HK-2 (cell line): ENCODE measurements around the gene SLC10A6.

Experiments used
- DNase-seq: peaks from one replicate; pipeline ENCODE4 v3.0.0-alpha.2; 2018; ENCODE audit not compliant: unreplicated experiment

SLC10A6 gene

DNA sequence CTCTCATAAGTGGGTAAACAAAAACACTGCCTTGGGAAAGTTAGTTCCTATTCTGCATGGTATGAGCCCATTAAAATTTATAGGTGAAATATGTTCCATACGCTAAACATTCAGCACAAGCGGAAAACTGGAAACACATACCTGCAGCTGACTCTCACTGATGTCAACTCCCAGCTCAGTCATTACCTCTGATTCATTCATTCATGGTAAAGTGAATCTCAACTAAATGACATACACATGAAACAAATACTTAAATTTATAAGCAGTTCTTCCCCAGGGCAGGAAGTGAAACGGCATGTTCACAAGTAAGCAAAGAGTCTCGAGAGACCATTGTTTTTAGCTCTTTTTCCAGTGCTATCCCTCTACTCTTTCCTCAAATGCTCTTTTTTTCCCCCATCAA lies 1.6 kb downstream of the SLC10A6 start:
- DNase-seq = no peak

DNA sequence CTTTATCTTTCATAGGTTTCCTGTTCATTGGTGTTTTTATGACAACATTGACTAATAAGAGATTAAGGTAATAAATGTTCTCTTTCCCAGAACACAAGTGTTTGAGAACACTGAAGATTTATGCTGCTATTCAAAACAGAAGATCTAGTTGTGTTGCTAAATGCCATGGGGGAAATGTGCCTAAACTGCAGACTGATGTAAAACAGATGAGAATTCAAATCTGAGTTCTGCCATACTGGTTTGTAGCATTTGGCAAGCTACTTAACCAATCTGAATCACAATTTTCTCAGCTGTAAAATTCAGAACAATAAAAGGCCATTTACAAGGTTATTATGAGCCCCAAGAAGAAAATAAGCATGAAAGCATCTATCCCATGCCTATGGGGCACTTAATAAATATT lies 2.3 kb downstream of the SLC10A6 start:
- no peak for DNase-seq

DNA sequence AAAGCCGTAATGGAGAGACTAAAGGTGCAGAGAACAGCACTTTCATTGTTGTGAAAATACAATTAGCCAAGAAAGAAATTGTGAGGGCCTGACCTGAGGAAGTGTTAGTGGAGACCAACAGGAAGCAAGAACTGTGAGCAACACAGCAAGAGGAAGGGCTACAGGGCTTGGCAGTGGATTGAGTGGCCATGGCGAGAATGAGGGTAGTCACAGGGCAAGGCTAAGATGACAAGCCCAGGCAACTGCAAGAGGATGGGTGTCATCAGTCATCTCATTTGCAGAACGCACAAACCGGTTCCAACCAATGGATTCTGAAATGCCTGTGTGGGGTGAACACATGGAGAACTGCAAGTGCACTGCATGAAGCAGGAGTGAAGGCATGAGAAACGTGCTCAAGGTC lies 3.6 kb downstream of the SLC10A6 start:
- no peak for DNase-seq

DNA sequence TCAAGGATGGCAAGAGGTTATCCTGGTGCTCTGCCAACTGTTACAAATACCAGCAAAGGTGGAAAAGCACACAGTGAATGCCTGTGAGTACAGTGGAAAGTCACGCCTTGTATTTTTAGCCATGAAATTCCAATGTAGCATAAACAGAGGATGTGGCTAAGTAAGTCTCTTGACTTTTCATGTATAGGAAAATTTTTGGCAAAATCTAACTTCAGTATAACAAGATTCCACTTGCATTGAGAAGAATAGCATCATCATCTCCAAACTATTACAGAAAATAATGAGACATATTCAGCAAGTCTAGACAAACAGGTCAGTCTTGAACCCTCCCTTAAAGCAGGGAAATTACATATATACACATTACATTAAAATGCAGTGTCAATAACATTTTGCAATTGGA lies 7.9 kb downstream of the SLC10A6 start:
- DNase-seq = no peak

DNA sequence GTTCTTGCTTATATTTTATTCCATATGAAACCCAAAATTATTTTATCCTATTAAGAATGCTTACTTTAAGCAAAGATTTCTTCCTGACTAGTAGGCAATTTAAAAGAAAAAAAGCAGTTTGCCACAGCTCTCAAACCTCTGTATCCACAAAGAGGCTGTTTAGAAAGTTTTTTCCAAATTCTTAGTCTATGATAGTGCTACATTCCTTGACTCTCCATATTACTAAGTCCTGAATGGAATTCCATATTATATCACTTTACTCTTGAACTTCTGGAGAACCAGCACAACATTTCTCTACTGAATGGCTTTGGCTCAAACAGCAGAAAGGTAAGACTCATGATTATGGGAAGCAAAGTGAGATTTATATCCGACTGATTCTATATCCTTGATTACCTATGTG lies 8.3 kb downstream of the SLC10A6 start:
- DNase-seq = no peak

DNA sequence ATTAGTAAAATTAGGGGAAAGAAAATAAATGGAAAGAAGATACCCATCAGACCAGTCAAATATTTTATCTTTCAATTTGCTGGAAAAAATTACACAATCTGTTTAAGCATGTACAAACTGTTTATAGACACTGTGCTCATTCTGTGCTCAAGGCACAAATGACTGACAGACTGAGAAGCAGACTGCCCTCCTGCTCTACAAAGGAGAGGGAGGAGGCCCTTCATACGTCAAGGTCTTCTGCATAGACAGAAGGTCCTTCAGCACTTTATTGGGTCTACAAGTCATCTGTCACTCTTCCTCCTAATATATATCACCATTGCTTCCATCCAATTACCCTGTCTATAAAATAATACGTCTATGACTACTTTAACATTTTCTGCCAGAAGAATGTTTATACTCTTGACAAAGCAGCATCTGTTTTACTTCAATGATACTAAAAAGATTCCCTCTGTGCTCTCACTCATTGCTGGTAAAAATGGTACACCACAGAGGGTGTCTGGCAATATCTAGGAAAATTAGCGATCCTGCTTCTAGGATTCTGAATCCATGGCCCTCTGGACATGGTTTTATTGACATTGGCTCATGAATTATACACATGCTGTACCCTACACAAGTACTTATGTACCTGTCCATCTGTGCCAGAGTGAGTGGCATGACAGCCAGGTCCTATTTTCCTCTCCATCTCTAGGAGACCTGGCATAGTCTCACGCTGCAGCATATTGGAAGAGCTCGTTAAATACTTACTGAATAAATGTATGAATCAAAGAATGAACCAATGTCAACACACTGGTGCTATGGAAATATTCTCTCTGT lies 11.3 kb downstream of the SLC10A6 start:
- DNase-seq = no peak

DNA sequence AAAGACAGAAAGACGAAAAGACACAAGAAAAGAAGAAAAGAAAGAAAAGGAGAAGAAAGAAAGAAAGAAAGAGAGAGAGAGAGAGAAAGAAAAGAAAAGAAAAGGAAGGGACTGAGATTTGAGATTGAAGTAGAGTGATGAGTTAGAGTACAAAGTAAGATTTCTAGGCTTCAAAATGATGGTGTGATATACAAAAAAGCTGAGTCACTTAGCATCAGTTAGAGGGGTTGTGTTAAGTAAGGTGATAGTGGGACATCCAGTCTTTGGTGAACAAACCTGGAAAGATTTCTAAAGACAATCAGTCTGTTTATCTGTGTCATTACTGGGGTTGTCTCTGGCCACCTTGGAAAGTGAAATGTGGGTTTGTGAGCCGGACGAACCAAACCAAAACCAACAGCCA lies 13.5 kb downstream of the SLC10A6 start:
- DNase-seq = no peak

DNA sequence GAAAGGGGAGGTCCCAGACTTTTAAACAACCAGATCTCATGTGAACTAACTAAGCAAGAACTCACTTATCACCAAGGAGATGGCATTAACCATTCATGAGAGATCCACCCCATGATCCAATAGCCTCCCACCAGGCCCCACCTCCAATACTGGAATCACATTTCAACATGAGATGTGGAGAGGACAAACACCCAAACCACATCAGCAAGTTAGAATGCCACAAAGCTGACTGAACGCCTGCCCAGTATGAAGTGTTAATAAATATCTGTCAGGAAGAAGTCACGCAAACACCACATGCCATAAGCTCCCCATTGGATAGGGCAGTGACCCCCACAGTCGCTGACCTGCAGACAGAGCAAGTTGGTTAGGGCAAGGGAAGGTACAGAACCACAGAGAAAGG lies 14.3 kb downstream of the SLC10A6 start:
- DNase-seq = peak; percentile 35

DNA sequence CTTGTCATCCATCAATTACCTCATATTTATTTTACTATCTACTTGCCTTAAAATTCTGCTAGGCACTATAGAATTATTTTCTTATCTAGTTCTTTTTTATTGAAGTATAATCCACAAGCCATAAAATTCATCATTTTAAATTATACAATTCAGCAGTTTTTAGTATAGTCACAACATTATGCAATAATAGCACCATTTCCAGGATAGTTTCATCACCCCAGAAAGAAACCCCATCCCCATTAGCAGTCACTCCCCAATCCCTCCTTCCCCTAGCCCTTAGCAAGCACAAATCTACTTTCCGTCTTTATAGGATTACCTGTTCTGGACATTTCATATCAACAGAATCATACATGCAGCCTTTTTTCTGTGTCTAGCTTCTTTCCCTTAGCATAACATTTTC lies 15.6 kb downstream of the SLC10A6 start:
- no peak for DNase-seq

DNA sequence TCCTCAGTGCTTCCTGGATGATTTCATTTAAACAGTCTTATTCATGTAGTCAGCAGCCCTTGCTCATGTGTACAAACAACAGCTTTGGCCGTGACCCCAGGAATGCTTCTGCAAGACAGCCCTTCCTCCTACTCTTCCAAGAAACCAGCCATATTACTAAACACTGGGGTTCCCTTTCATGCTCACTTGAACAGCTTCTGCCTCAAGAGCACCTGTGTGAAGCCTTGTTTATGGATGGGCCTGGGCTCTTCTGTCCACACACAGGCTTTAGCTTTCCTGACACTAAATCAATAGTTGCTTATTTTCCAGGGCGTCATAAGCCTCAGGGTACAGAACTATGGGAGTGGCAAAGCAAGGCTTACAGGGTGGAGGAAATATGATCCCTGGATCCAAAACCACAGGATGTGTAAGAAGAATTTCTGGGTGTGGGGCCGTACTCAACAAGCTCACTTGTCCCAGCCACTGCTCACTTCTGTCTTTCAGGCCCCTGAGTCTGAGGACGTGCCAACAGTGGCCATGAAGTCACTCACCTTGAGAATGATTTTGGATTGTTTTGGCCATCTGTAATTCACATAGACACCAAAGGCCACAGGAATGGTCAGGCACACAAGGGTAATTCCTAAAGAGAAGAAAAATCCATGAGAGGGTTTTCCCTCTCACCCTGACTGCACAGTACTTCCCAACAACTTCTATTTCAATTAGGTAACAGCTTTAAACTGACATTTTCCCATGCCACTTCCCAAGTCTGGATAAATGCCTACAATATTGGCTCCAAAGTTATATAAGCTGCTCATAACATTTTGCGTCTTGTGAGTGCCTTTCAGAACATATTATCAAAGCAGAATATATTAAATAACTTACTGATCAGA lies 17.7 kb downstream of the SLC10A6 start:
- DNase-seq = peak; percentile 50

DNA sequence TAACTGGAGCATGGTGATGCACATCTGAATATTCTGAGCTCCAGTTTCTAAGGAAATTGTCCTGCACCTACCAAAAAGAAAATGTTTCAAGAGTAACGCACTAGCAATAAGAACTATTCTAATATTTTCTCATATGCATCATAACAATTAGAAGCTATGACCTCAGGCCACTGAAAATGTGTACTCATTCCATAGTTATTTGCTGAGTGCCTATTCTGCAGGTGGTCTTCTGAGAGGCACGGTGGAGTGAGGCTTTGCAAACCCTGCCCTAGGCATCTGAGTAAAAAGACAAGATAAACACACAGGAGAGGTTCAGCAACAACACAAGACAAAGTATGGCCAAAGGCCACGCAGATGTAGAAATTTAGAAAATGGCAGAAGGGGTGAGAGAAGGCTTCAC lies 23.7 kb downstream of the SLC10A6 start:
- DNase-seq = no peak

DNA sequence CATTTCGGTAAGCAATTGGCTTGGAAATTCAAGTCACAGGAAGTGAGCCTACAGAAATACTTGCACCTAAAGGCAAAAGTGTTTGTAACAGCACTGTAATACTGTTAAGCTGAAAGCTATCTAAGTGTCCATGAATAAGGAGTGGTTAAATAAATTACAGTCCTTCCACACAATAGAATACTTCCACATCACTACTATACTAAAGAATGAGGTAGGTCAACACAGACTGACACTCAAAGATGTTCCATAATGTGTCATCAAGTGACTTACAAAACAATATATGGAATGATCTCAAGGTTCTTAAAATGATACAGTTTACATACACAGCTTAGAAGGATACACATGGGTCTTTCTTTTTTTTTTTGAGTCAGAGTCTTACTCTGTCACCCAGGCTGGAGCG lies 27.0 kb downstream of the SLC10A6 start:
- DNase-seq = no peak

DNA sequence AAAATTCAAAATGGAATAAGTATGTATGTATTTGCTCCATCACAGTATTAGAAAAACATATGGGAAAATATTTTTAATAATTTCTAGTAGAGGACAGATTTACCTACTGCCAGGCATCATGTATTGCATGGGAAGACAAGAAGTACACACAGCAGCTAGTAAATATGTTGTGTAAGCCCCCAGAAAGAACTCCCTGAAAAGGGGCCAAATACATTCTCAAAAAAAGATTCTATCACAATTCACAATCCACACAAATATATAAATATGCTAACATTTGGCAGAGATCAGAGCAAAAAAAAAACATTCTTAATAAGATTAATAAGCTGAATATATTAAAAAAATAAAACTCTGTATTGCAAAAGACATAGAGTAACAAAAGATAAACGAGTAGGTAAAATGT lies 28.0 kb downstream of the SLC10A6 start:
- DNase-seq = no peak

DNA sequence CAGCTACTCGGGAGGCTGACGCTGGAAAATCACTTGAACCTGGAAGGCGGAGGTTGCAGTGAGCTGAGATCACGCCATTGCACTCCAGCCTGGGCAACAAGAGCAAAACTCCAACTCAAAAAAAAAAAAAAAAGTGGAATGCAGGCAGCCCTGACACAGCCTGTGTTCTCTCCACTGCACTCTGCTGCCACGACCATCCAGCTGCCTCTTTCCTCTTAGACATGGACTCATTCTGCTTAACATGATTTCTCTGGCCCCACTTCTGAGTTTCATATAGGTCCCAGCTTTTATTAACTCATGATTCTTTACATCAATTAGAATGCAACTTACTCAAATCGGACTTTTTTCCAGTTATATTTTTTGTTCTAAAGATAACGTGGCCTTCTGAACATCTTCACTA lies 29.6 kb downstream of the SLC10A6 start:
- no peak for DNase-seq

DNA sequence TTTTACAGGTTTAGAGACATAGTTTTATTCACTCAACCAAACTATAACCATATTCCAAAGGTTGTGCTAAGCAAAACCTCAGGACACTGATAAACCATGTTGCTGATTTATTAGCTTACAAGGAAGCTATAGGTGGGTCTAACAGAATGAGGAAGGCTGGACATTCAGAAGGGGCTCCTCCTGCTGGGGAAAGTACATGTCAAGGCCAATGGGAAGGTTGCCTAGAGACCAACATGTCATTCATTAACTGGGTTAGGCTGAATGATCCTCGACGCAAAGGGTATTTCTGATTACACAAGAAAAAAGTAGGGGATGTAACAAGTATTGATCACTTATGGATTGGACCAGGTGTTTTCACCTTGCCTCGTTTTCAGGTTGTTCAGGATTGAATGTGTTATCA lies 30.3 kb downstream of the SLC10A6 start:
- no peak for DNase-seq

DNA sequence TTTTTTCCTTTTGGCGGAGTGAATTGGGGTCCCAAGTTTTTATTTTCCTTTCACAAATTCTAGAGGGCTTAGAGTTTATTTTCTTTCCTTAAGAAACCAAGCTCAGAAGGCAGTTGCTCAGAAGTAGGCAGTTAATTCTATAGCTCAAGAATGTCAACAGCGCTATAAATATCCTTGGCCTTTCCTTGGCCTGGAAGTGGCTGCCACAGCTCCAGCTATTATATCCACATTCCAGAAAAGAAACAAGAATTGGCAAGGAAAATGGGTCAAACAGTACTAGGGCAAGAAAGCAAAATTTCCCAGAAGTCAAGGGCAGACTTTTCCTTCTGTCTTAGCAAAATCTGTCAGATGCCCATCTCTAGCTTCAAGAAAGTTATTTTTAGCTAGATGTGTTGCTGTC lies 31.0 kb downstream of the SLC10A6 start:
- no peak for DNase-seq

DNA sequence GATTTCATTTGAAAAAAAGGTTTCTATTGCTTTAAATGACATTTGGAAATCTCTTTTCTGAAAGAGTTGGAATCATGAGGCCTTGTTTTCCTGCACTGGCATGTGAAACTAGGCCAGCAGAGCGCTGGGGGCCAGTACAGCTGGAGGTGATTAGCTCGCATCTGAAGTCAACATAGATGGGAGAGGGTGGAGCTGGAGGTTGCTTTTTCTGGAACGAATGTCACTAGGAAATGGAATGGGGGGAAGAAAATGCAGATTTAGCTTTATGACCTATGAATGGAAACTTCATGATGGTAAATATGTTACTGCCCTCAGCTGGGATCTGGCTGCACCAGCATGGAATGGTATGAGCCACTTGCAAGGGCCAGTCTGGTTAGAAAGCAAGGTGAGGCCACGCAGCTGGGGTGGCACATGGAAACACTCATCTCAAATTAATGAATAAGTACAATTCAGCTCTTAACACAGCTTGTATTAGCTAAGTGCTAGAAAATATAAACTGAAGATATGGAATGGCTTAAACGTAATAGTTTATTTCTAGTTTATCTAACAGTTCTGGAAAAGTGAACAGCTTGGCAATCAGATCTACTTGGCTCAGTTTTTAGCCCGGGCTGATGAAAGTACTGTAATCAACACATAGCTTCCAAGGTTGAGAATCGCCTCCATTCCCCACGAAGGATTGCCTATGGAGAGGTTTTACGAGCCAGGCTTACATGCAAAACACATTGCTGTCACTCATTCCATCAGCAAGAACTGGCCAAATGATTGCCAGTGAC lies 32.5 kb downstream of the SLC10A6 start:
- DNase-seq = no peak

DNA sequence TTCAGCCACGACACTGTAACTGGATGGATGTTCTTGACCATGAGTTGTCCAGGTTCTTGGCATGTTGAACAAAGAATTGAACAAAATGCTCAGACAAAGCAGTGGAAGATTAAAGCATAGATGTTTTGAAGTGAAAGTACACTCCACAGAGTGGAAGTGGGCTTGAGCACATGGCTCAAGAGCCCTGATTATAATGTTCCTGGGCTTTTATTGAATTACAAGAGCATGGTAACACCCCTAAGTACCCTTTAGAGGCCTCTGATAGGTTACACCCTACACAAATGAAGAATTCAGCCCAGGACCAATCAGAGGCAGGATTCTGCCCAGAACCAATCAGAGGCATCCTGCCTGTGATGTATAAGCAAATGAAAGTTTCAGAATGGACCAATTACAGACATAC lies 33.5 kb downstream of the SLC10A6 start:
- no peak for DNase-seq

DNA sequence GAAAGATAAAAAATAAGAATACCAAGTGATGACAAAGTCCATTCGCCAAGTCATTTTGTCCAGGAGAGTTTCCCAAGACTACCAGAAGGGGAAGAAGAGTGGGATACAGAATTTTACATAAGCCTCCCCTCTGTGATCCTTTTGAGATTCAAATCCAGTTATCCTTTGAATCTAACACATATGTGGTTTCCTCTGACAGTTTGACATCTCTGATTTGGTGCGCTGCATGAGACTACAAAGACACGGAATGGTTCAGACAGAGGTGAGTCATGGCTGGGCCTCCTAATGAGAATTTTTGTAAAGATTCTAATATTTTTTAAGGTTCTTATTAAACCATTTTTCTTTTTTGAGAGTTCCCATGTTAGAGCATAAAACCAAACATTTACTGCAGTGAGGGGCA lies 38.3 kb downstream of the SLC10A6 start:
- DNase-seq = no peak

DNA sequence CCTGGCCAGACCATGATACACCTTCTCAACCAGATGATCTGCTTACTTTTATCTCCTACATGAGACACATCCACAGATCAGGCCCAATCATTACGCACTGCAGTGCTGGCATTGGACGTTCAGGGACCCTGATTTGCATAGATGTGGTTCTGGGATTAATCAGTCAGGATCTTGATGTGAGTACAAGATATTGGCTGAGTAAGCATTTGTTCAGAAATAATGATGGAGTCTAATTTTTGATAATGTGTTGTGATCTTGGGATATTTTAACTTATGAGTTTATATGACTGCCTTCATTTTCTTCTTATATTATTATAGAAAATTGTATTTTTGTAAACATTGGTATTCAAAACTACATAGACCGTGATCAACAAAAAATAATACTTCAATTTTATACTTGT lies 39.4 kb downstream of the SLC10A6 start:
- no peak for DNase-seq

DNA sequence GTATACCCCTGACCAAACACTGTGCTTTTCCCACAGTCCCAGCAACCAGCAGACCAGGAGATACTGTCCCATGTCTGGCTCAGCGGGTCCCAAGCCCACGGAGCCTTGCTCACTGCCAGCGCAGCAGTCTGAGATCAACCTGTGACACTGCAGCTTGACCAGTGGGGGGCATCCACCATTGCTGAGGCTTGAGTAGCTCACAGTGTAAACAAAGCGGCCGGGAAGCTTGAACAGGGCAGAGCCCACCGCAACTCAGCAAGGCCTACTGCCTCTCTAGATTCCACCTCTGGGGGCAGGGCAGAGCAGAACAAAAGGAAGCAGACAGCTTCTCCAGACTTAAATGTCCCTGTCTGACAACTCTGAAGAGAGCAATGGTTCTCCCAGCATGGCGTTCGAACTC lies 58.1 kb downstream of the SLC10A6 start:
- DNase-seq = no peak

DNA sequence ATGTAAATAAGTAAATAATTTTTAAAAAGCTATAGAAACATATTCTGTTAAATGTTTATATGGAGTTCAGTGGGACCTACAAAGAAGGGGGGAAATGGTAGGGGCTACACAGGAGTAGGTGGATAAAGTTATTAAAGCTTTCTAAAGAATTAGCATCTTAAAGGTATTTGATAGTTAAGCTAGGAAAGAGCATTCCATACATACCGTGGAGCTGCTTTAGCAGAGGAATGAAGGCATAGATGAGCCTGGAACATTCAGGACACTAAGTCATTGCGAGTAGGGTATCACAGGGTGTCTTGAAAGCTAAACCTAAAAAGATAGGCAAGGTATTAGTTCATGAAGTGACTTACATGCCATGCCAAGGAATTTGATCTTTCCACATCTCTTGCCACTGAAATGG lies 60.4 kb downstream of the SLC10A6 start:
- no peak for DNase-seq

DNA sequence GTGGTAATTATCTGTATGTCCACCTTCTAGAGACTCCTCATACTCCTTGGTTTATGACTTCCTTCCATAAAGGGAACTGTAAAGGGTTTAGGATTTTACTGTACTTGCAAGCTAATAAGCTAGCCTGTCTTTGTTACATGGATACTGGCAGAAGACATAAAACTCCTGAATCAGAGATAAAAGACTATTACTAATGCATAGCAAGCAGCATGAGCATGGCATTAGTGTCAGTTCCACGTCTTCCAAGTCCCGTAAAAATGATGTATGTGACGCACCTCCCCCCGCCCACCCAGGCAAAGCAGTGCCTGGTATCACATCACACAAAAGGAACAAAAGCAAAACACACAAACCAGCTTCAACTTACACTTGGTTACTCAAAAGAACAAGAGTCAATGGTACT lies 71.0 kb downstream of the SLC10A6 start:
- no peak for DNase-seq
